NT2/D1 (cell line): Measurements from ENCODE around the gene COA8.

ENCODE experiments used
- SUZ12 ChIP-seq: IDR thresholded peaks from 2 replicates; pipeline ENCODE4 v1.6.1; 2011; ENCODE audit not compliant: insufficient read length, insufficient read depth; ENCODE audit errors: extremely low read depth
- YY1 ChIP-seq: IDR thresholded peaks from 2 replicates; pipeline ENCODE4 v1.6.1; 2011; ENCODE audit not compliant: insufficient read length, insufficient read depth
- ZNF274 ChIP-seq: IDR thresholded peaks from 2 replicates; pipeline ENCODE4 v1.6.1; 2011; ENCODE audit warnings: mild to moderate bottlenecking, low read depth, low read length

DNA sequence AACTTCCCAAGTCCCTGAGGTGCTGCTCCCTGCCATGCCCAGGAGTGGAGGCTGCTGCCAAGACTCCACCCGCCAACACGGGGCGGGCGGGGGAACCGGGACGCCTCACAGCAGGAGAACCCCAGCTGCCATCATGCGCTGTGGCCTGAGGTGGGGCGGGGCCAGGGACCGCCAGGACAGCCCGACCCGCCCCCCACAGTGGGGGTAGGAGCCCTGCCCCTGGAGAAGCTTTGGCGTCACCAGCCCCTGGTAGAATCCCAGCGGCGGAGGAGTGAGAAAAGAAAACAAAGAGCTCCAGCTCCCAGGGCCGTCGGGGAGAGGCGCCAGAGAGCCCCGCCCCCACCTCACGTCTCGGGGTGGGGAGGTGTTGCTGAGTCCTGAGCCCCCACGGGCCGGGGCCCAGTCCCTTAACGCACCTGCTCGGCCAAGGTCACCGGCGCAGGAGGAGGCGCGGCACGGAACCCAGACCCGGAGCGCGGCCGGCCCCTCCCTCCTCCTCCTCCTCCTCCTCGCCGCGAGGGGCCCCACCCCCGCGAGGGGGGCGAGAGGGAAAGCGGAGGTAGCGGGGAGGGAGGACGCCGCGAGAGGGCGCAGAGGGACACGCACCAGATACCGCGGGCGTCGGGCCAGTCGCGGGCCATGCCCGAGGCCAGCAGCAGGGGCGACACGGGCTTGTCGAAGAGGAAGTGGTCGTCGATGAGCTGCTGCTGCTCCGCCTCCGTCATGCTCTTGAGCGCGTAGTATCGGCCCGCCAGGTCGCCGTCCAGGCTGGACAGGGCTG, 41.9 kb upstream of the COA8 start:
- TF ChIP-seq ZNF274, result no peak
- no peak for TF ChIP-seq YY1
- TF ChIP-seq SUZ12, result no peak
